Stimulated activated CD4-positive, alpha-beta T cell treated with anti-CD3 and anti-CD28 coated beads, Interleukin-1b, Interleukin-23, amount 100 ng/mL, for 48 hours (primary cell): ENCODE data around the gene AFF3.
A peak's percentile ranks its signal among the peaks of the same experiment; 100 is the strongest.

Experiments used
- DNase-seq: peaks from one replicate; pipeline ENCODE4 v3.0.0-alpha.2; 2020

AFF3 gene

DNA sequence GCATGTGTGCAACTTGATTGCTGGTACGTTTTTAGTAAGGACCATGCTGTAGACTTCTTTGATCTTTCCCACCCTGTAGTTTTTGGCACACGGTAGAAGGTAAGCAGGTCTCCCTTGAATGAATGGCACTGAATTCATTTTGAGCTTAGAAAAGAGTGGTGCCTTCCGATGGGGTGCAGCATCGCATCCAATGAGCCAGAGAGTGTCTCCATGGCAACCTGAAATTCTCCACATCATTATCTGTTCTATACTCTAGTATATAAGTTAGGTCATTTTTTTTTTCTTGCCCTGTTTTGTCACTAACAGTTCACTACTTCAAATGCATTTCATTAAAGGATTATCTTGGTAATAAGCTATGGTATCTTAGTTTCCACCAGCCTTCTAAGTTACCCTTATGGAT lies 571.4 kb downstream of the AFF3 start:
- no peak for DNase-seq

DNA sequence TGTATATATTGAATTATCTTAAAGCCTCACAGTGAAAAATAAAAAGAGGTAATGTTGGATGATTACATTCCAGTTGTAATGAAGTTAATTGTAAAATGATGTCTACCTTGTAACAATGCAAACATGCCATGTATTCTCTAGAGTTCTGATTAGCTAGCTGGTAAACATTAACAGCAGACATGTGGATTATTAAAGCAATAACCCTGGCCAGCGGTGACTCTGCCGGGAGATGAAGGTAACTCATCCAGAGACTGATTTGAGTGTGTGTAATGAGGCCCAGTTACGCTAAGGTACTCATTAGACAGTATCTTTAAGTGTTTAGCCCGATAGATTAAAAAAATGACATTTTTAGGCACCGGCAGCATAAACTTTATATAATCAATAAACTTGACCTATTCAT lies 573.0 kb downstream of the AFF3 start:
- no peak for DNase-seq

DNA sequence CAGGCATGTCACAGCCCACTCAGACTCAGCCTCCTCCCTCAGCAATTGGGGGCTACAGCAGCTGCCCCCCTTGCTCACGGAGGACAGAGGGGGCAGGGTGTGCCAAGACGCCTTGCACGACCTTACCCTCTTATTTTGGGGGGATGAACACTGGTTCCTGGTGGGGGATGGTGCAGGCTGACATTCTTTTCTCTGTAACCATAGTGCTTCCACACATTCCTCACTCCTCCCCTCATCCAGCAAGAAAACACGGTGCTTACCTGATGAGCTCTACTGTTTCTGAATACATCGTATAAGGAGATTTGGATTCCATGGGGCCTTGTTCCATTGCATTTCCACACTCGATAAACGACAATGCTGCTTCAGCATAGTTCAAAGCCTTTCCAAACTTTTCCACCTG lies 577.2 kb downstream of the AFF3 start:
- no peak for DNase-seq

DNA sequence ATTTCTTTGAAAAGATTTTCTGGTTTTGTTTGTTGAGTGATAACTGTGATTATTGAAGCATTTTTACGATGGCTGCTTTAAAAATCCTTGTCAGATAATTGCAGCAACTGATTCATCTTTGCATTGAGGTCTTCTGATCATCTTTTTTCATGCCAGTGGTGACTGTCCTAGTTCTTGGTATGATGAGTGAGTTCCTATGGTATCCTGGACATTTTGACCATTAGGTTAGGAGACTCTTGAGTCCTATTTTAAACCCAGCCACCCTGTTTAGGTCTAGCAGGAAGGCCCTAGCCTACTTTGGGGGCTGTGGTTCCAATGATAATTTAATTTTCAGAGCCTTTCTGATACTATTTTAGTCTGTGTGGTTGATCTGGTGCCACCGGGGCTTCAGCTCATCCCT lies 579.9 kb downstream of the AFF3 start:
- DNase-seq: no peak

DNA sequence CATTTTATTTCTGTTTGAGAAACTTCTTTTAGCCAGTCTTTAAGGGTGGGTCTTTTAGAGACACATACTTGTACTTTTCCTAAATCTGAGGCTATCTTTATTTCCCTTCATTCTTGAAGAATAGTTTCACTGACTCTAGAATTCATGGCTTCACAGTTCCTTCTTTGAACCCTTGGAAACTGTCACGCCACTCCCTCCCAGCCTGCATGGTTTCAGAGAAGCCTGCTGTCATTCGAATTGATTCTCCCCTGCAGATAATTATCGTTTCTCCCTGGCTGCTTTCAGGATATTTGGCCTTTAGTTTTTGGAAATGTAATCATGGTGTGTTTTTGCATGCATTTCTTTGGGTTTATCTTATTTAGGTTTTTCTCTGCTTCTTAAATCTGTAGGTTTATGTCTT lies 580.6 kb downstream of the AFF3 start:
- DNase-seq: no peak

DNA sequence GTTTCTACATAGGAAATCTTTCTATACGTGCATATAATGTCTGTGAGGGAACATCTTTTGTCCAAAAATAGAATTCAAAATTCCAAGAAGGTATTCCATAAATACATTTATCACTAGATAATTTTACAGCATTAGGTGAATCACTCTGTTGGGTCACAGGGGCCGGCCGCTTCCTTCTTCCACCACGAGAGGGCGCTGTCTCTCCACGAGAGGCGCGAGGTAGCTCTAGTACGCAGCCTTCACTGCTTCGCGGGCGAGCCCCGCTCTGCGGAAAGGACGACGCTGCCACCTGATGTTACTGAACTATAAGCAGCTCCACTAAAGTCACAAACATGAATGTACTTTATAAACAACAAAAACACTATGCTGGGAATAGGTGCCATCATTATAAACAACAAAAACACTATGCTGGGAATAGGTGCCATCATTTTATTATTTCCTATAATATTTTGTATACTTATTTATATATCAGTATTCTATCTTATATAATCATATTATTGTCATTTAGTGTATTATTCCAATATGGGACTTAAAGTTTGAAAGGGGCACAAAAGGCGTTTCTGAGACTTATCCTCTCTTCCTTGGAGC lies 583.2 kb downstream of the AFF3 start:
- peak; percentile 83 for DNase-seq

- no peak for DNase-seq
These were observed 587.0 kb downstream of the AFF3 start for GRCh38 chr2:99555404-99555803.

GRCh38 chr2:99554871-99555270 lies 587.5 kb downstream of the AFF3 start:
- no peak for DNase-seq

- no peak for DNase-seq
These were observed 588.2 kb downstream of the AFF3 start for GRCh38 chr2:99554238-99554637.

- no peak for DNase-seq
These were observed 589.9 kb downstream of the AFF3 start for GRCh38 chr2:99552529-99552928.

- no peak for DNase-seq
These were observed 592.0 kb downstream of the AFF3 start for GRCh38 chr2:99550368-99550767.

DNA sequence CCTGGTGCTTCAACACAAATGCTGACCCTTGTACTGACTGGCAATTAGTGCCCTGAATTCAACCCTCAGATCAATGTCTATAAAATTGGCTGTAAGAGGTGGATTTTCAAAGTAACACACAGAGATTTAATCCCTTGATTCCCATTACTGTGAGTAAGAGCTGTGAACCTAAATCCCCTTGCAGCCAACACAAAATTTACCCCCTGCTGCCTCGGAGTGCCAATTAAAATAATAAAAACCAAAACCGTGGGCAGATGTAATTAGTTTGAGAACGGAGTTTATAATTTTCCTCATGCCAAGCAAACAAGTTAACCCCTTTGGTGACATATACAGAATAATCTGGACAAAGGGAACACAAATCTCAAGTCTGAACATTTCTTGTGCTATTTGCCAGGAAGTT lies 596.8 kb downstream of the AFF3 start:
- DNase-seq: no peak

- no peak for DNase-seq
These were observed 597.3 kb downstream of the AFF3 start for GRCh38 chr2:99545066-99545465.

DNA sequence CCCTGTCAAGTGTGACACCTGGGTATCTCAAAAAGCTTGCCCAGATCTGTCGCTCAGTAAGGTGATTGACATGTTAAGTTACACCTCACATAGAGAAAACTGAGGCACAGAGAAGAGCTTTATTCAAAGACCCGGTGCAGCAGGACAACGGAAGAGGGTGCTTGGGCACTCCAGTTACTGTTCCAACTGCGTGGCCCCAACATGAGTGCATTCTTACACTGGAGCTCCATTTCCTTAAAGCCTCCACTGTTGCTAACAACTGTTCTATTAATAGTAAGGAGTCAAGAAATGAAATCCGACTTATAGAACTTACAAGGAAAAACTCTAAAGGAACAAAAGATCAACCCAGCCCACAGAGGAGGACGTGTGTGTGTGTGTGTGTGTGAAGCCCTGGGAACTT lies 597.8 kb downstream of the AFF3 start:
- DNase-seq: no peak

DNA sequence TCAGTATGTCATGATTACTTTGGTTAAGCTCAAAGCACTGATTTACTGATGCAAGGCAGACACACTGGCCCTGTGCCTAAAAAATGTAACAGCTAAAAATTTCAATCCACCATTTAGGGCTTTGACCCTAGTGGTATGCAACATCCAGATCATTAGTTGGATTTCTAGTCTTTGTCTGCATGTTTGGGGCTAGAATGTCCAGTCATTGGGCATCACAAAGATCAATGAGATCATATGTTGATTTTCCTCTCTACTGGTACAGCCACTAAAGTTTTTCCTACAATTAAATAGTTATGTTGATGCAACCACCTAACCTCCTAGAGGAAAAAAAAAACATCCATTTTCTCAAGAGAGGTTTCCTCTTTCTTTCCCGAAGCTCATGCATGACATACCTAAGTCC lies 599.1 kb downstream of the AFF3 start:
- no peak for DNase-seq

DNA sequence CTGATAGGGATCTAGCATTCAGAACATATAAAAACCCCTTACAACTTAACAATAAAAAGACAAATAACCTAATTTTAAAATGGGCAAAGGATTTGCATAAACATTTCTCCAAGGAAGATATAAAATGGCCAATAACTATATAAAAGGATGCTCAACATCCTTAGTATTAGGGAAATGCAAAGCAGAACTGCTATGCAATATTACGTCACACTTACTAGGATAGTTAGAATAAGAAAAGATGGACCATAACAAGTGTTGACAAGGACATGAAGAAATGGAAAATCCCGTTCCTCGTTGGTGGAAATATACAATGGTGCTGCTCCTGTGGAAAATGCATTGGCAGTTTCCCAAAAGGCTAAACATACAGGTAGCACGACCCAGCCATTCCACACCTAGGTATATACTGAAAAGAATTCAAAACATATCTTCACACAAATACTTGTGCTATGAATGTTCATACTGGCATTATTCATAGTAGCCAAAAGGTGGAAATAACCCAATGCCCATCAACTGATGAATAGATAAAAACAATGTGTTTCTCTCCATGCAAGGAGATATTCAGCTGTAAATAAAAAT lies 604.4 kb downstream of the AFF3 start:
- DNase-seq: no peak

- DNase-seq: no peak
These were observed 618.3 kb downstream of the AFF3 start for GRCh38 chr2:99524056-99524455.

DNA sequence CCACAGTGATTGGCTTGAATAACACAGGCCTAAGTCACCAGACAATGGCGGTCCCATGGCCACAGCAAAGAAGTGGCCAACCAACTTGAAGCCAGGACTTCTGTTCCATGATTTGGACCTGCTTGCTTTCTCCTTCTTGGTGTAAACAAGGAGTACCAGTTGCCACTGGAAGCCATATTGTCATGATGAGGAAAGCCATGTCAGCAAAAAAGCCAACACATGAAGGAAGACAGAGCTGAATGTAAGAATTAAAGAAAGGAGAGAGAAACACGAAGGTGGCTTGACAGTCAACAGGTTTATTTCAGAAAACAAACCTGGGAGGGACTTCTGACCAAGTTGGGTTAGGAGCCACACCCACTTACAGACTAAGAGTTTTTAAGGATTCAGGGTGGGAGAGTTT lies 620.2 kb downstream of the AFF3 start:
- no peak for DNase-seq

DNA sequence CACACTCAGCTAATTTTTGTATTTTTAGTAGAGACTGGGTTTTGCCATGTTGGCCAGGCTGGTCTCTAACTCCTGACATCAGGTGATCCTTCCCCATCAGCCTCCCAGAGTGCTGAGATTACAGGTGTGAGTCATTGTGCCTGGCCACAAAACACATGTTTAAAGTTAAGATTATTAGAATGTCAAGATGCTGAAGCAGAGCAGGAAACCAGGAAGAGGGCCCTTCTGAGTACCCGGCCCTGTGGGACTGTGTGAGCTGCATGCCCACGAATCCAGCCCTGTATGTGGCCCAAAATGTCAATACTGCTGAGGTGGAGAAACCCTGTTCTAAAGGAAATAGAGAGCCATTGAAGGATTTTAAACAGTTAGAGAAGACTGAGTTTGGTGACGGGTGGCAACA lies 621.6 kb downstream of the AFF3 start:
- DNase-seq: no peak

GRCh38 chr2:99520195-99520594 lies 622.2 kb downstream of the AFF3 start:
- DNase-seq: no peak

GRCh38 chr2:99514357-99514756 lies 628.0 kb downstream of the AFF3 start:
- DNase-seq: no peak

- no peak for DNase-seq
These were observed 630.2 kb downstream of the AFF3 start for GRCh38 chr2:99512181-99512591.

- no peak for DNase-seq
These were observed 633.0 kb downstream of the AFF3 start for GRCh38 chr2:99509387-99509786.

GRCh38 chr2:99507937-99508818 lies 634.2 kb downstream of the AFF3 start:
- DNase-seq: no peak
